Glomerular visceral epithelial cell (primary cell): ENCODE data around the gene CHST9.
"Not testable (repeated sequence)": the region's sequence is repeated elsewhere in the genome, so short reads cannot be mapped to it uniquely, and the experiment has no call there.

Source experiments
- DNase-seq: peaks from one replicate; pipeline ENCODE4 v3.0.0-alpha.2; 2016; ENCODE audit errors: extremely low spot score

CHST9 gene

DNA sequence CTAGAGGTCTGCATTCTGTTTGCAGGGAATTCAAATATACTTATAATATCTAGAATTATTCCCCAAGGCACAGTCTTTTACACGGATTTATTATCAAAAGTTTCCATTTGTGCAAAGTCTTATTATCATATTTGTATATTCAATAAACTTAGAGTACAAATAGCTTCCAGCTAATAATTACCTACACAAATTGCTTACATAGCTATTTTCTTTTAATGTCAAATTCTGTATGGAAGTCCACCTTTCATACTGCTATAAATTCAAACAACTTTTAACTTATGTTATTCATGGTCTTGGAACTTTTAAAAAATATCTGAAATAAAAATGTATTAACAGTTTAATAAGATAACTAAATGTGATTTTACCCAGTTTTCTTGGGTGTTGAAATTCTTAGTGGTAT, 13.1 kb downstream of the CHST9 start:
- DNase-seq, result no peak

DNA sequence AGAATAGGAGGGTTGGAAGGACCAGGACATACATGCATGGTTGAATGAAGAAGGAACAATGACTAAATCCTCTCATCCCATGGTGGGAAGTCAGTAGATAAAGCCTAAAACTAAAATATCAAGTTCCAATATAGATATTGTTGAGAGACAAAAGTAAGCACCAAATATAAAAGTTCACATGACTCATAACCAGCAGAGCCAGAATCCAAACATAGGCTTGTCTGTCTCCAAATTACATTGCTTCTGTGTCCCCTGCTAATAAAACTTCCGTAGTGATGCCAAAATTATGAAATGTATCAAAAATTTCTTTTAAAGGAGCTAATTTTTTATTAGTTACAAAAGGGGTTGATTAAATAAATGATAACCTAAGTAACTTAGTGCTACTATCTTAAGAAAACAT, 19.7 kb downstream of the CHST9 start:
- no peak for DNase-seq

DNA sequence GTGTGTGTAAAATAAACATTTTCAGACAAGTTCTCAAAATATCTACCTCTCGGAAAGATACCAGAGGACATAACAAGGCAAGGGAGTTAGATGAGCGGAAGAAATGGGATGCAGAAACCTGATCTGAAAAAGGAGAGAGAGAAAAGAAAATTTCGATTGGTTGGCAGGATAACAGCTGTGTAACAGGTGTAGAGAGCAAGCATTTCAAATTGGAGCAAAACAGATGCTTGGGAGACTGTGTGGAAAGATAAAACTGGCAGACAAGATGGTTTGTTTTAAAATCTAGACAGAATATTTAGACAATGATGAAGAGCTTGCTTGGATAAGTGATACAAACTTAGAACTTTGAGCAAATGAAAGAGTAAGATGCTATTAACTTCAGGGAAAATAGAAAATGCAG, 20.2 kb downstream of the CHST9 start:
- DNase-seq, result no peak

DNA sequence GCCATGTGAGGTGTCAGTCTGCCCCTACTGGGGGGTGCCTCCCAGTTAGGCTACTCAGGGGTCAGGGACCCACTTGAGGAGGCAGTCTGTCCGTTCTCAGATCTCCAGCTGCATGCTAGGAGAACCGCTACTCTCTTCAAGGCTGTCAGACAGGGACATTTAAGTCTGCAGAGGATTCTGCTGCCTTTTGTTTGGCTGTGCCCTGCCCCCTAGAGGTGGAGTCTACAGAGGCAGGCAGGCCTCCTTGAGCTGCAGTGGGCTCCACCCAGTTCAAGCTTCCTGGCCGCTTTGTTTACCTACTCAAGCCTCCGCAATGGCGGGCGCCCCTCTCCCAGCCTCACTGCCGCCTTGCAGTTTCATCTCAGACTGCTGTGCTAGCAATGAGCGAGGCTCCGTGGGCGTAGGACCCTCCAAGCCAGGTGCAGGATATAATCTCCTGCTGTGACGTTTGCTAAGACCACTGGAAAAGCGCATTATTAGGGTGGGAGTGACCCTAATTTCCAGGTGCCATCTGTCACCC, 21.9 kb downstream of the CHST9 start:
- not testable (repeated sequence) for DNase-seq

- DNase-seq, result not testable (repeated sequence)
Observed at GRCh38 chr18:27149240-27149639, 35.9 kb downstream of the CHST9 start.

- peak; percentile 44 for DNase-seq
Observed at GRCh38 chr18:27144672-27145071, 40.4 kb downstream of the CHST9 start.

- peak; percentile 20 for DNase-seq
Observed at GRCh38 chr18:27143580-27144287, 41.4 kb downstream of the CHST9 start.

GRCh38 chr18:27142891-27143290, 42.2 kb downstream of the CHST9 start:
- DNase-seq, result no peak

DNA sequence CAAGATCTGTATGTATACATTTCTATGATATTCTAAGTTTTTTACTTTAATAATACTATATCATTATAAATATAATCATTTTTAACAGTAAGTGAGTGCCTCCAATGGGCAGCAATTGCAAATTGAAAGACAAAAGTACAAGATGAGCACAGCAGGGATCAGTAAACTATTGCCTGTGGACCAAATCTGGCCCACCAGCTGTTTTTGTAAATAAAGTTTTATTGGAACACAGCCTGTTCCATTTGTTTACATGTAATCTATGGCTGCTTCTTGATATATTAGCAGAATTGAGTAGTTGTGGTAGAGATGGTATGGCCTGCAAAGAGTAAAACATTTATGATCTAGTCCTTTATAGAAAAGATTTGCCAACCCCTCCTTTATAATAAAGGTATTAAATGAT, 43.2 kb downstream of the CHST9 start:
- no peak for DNase-seq

GRCh38 chr18:27138079-27138478, 47.0 kb downstream of the CHST9 start:
- DNase-seq, result no peak

GRCh38 chr18:27136208-27136535, 48.9 kb downstream of the CHST9 start:
- DNase-seq, result peak; percentile 96

- peak; percentile 46 for DNase-seq
Observed at GRCh38 chr18:27135504-27136207, 49.5 kb downstream of the CHST9 start.

- DNase-seq, result no peak
Observed at GRCh38 chr18:27130065-27130630, 55.0 kb downstream of the CHST9 start.

- DNase-seq, result no peak
Observed at GRCh38 chr18:27124196-27124595, 60.9 kb downstream of the CHST9 start.

DNA sequence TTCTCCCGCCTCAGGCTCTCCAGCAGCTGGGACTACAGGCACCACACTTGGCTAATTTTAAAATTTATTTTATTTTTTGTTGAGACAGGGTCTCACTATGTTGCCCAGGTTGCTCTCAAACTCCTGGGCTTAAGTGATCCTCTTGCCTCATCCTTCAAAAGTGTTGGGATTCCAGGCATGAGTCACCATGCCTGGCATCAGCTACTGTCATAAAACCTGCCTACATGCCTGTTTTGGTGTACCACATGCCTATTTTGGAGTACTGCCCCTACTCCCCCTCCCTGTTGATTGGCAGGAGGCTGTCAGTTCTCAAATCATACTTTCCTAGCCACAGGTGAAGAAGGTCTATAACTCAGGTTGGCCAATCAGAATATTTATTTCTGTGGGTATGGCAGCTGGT, 64.0 kb downstream of the CHST9 start:
- peak; percentile 51 for DNase-seq

- peak; percentile 57 for DNase-seq
Observed at GRCh38 chr18:27120246-27120645, 64.9 kb downstream of the CHST9 start.

DNA sequence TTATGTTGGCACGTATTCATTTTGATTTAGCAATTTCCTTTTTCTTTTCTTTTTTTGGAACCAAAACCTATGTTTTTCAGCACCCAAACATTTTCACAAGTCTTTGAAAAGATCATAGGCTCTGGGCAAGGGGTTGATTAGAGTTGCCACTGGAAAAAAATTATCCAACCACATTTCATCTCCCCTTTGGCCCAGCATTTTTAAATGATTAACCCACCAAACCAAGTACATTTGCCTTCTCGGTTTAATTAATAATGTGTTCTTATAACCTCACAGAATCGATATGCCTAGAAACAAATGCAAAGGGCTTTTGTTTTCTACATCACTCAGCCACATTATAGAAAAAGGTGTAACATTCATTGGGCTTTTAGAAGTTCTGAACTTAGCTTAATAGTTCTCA, 66.1 kb downstream of the CHST9 start:
- no peak for DNase-seq

DNA sequence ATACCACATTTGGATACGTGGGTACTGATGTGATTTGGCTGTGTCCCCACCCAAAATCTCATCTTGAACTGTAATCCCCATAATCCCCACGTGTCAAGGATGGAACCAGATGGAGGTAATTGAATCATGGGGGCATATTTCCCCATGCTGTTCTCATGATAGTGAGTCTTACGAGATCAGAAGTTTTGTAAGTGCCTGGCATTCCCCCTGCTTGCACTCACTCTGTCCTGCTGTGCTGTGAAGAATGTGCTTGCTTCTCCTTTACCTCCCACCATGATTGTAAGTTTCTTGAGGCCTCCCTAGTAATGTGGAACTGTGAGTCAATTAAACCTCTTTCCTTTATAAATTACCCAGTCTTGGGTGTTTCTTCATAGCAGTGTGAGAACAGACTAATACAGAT, 70.3 kb downstream of the CHST9 start:
- no peak for DNase-seq

DNA sequence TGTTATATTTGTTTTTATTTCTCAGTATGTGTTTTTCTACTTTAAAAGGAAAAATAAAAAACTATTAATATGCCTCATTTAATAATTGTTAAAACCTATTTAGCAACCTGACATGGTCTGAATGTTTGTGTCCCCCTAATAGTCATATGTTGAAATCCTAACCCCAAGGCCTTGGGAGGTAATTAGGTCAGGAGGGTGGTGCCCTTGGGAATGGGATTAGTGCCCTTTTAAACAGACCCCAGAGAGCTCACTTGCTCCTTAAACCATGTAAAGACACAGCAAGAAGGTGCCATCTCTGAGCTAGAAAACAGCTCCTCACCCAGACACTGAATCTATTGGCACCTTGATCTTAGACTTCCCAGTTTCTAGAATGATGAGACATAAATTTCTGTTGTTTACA, 71.8 kb downstream of the CHST9 start:
- no peak for DNase-seq

DNA sequence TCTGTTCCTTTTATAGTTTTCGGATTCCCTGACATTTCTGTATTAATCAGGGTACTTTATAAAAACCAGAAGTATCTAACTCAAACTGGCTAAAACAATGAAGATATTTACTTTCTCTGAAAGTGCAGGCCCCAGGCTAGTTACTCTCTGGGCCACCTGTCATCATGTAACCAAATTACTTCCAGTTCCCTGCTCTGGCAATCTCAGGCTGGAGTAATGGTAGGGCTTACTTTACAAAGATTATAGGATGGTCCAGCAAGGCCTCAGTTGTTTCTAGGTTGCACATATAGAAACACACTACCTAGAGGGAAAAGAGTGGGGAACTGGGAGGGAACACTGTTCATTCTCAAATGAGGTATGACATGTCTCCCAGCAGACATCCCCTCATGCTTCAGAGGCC, 74.8 kb downstream of the CHST9 start:
- no peak for DNase-seq

DNA sequence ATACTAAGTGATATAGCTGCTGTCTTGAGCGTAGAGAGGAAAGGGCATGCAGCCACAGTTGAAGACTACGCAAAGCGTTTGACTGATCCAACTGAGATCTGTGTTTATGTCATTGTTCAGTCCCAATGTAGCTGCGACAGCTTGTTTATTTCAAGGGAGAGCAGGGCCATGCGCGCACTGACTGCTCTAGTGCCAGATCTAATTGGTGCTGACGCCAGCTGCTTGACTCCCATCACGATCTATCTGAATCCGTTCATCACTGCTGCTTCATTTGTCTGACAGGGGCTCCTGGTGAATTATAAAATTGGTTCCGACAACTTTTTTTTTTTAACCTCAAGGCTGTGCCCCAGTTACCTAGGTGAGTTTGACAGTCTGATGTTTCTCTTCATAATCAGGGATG, 75.7 kb downstream of the CHST9 start:
- DNase-seq, result no peak

DNA sequence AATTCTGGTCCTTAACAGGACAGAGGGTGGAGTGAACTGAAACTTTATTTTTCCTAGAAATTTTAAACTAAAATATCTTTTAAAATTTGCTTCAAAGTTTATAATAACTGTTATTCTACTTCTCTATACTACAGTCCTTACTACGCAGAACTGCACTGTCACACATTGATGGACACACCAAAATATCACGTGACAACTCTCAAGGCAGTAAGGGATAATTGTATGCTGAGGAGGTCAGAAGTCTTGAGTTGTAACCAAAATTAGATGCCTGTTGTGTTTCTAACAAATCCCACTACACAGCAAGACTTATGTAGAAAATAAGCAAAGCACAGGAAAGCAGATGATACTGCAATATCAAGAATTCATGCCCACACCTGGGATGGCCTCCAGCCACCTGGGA, 76.3 kb downstream of the CHST9 start:
- no peak for DNase-seq

- no peak for DNase-seq
Observed at GRCh38 chr18:27104743-27105142, 80.4 kb downstream of the CHST9 start.
